DMS53 treated with DMSO at 0.1 percent for 48 hours (cell line): ENCODE data around the gene CAPN2.

ENCODE experiments used
- DNase-seq: peaks from one replicate; lab custom pipeline; 2025; ENCODE audit not compliant: unreplicated experiment; lab: John Stamatoyannopoulos, UW

Gene CAPN2

DNA sequence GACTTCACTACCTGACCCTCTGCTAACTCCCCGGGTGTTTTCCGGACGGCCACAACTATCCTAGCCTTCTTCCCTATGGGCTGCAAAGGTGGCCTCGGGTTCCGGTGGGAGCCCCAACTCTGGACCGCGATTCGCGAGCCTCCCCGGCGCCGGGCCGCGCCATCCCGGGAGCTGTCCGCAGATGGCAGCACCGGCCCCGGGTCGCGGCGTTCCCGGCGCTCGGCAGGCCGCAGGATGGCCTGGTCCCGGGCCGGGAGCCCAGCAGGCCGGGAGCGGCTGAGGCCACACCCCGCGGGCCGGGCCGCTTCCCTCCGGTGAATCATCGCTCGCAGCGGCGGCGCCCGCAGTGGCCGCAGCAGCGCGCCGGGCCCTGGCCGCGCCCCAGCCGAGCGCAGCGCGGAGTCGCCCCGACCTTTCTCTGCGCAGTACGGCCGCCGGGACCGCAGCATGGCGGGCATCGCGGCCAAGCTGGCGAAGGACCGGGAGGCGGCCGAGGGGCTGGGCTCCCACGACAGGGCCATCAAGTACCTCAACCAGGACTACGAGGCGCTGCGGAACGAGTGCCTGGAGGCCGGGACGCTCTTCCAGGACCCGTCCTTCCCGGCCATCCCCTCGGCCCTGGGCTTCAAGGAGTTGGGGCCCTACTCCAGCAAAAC is at the start of gene CAPN2:
CAPN2 (plus strand) TSS at position 346 of the 656 bp plus-strand sequence; CDS start at position 448, 102 bp downstream.
- DNase-seq, result peak; percentile 51

DNA sequence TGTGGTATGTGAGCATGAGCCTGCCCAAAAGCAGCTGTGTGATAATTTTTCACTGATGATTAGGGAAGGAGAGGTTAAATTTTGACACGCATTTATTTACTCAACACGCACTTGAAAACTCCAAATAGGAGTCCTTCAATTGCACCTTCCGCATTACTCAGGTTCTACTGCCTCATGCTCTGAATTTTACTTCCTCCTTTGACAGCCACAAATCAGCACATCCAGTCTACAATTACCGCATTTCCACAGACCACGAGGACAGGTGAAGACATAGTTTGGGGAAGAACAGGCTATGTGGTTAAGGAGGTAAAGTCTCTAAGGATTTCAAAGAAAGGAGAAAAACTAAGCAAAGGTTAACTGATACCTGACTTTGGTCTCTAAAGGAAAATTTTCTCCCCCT is 49.4 kb upstream of the CAPN2 start:
- peak; percentile 57 for DNase-seq

DNA sequence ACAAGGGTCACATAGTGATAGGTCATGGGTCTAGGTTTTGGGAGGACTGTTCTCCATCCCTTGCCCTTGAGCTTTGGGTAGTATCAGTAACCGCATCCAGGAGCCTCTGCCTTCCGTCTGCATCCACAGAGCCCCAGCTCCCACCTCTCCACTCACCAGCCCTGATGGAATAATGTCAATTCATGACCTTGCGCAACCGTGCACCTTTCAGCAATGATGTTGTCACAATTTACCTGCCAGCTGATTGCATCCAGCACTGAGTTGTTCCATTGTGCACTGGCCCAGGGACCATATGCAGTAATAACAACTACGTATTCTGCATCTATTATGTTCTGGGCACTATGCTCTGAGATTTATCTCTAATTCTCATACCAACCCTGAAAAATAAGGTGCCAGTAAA is 48.2 kb upstream of the CAPN2 start:
- DNase-seq, result no peak

DNA sequence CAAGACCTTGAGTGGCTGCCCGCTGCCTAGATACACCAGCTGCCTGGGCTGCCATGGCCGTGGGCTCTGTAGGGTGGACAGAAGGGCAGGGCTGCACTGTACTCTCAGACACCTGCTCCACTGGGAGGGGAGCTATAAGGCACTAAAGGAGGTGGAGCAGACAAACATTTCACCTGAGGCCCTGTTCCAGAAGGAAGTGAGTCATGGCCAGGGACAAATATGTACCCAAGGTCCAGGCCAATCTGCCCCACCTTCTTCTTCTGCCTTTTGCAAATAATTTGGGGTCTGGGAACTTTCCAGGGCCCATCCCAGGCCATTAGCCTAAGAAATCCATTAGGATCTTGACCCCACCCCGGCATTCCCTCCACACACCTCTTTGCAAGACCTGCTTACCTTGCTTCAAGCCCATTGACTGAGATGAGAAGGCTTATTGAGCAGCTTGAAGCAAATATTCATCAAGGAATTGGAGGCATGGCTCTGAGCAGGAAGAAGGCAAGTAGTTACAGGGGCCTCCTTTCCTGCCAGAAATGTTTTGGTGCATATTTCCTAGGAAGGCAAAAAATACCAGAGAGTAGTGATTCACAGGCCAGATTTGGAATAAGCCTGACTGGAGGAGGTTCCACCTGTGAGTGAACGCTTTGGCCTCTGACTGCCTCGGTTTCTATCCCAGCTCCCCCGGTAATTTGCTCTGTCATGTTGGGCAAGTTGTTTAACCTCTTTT is 46.6 kb upstream of the CAPN2 start, which contains the start of gene CAPN8:
CAPN8 (minus strand) TSS at position 110 of the 721 bp plus-strand sequence; CDS start at position 55, 55 bp downstream.
- peak; percentile 95 for DNase-seq

DNA sequence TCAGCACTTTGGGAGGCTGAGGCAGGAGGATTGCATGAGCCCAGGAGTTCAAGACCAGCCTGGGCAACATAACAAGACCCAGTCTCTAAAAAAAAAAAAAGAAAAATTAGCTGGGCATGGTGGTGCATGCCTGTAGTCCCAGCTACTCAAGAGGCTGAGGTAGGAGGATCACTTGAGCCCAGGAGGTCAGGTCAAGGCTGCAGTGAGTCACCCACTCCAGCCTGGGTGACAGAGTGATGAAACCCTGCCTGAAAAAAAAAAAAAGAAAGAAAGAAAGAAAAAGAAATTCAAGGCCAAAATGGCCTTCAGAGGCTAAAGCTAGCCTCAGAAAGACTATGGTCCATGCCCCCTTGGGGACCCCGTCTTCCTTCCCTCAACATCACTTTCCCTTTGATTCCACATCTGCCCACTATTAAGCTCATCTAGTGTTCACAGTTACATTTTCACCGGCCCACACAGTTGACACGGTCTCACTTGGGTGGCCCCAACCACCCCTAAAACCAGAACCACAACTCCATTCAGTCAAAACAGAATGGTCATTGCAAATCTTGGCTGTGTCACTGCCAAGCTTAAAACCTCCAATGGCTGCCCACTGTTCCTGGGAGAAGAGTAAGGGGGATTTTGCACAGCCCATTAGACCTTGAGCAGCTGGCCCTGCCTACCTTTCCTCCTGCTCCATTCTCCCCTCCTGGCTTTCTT is 44.7 kb upstream of the CAPN2 start:
- DNase-seq, result no peak

DNA sequence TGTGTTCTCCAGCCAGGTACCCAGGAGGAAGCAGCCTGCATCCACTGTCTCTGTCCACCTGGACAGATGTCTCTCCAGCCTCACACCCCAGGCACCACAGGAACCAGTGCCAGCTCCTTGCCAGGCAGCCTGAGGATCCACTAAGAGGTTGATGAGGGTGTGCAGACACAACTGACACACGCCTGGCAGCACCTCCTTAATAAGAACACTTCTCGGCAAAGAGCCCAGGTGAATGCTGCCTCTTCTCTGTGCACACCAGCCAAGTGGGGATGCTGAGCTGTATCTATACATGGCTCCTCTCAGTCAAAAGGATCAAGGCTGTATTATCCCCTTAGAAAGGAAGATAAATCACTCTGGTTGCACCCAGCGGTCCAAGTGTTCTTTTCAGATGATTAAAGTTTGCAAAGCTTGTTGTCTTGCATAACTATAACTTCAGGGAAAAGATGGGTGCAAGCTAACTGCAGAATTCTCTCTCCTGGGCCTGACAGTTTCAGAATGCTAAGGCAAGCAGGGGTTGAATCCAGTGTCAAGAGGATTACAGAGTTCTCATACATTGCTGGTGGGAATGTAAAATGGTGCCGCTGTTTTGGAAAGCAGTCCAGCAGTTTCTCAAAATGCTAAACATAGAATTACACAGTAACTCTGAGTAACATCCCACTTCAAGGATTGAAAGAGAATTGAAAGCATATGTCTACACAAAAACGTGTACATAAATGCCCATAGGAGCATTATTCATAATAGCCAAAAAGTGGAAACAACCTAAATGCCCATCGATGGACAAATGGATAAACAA is 43.1 kb upstream of the CAPN2 start:
- DNase-seq, result no peak

DNA sequence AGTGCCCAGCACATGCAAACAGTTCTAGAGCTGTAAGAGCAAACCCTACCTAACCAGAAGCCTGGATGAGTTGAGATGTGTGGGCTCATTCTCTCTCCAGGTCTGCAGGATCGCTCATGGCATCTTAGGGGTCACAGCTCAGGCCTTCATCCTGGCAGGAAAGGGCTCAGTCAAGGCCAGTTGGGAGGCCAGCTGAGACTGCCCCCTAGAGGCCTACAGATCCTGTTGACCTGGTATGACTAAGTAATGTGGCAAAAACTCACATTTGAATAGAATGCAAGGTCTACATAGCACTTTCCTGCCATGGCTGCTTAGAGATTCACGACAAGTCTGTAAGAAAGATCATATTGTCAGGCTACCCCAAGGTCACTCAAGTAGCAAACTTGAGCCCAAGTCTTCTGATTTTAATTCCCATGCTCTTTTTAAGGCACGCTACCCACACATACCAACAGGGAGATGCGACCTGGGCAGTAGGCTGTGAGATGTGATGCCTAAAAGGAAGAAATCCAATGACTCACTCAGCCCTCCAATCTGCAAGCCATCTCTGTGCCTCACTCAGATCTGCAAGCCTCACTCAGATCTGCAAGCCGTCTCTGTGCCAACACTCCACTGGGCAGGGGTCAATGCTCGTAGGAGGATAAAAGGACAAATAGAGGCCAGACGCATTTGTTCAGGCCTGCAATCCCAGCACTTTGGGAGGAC is 41.7 kb upstream of the CAPN2 start:
- peak; percentile 50 for DNase-seq

DNA sequence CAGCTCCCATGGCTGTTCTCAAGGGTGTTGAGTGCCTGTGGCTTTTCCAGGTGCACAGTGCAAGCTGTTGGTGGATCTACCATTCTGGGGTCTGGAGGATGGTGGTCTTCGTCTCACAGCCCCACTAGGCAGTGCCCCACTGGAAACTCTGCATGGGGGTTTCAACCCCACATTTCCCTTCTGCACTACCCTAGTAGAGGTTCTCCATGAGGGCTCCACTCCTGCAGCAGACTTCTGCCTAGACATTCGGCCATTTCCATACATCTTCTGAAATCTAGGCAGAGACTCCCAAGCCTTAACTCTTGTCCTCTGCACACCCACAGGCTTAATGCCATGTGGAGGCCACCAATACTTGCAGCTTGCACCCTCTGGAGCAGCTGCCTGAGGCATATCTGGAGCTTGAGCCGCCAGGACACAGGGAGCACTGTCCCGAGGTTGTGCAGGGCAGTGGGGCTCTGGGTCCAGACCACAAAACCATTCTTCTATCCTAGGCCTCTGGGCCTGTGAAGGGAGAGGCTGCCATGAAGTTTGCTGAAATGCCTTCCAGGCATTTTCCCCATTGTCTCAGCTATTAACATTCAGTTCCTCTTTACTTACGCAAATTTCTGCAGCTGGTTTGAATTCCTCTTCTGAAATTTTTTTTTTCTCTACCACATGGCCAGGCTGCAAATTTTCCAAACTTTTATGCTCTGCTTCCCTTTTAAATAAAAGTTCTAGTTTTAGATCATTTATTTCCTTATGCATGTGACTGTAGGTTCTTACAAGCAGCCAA is 38.0 kb upstream of the CAPN2 start:
- DNase-seq, result no peak

DNA sequence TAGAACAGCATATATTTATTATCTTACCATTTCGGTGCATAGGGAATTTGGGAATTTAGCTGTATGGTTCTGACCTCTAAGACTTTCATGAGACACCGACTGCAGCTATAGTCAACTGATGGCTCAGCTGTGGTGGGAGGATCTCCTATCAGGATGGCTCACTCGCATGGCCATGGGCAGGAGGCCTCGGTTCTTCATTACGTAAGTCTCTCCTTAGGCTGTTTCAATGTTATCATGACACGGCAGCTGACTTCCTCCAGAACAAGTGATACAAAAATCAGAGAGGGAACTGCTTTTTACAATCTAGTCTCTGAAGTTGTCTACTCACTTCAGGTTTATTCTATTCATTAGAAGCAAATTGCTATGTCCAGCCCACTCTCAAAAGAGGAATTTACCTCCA is 33.5 kb upstream of the CAPN2 start:
- DNase-seq, result no peak

DNA sequence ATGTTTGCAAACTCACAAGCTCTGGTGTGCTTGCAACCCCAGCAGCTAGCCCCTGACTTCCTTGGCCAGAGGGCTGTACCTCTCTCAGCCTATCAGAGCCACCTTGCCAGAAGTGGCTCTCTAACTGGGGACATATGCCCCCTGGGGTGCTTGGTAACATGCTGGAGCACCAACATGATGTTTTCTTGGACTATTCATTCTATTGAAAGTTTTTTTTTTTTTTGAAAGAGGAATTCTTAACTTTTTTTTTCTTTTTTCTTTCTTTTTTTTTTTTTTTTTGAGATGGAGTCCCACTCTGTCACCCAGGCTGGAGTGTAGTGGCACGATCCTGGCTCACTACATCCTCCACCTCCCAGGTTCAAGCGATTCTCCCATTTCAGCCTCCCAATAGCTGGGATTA is 32.2 kb upstream of the CAPN2 start:
- no peak for DNase-seq

DNA sequence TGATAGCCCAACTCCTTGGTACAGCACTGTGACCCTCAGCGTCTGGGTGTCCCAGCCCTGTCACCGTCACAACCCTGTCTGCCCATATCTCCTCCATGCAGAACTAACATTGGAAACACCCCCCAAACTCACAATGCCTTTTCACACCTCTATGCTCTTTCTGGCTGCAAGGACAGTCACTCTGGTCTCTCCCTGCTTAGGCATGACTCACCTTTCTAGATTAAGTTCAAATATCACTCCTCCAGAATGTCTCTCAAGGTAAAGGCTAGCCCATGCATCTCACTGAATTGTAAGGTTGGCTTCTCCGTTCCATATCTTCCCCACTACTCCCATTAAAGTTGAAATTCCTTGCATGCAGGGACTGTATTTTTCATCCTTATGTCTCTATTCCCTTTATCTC is 29.8 kb upstream of the CAPN2 start:
- no peak for DNase-seq

DNA sequence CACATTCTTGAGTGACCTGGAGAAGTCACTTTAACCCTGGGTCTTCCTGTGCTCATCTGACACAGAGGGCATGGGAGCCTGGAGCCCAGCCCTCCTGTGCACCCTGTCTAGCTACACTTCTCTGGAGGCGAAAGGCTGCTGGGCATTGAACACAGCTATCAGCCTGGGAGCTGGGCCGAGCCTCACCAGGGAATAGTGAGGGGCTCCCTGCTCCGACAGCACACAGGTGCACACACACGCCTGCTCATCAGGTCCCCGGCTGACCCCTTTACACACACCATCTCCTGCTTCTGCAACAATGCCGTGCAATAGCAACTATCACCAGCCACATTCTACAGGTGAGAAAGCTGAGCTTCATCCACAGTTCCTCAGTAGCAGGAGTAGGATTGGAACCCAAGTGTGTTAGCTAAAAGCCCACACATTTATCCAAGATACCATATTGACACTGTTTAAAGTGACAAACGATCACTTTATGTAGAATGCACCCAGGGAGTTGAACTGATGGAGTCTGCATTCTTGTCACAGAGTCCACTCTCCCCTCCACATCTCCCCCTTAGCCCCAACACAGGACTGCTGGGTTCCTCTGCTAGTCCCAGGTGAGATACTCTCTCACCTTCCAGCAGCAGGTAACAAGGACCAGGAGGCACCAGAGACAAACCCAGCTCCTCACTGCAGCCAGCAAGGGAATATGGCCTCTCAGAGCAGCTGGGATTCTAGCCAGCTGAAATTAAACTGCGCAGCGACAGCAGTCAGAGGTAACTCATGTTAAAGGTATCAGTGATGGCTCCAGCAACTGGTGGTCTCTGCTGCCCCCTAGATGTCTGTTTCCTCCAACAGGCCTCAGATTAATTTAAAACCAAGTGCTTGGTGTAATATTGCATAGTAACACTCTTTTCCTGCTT is 28.5 kb upstream of the CAPN2 start:
- peak; percentile 60 for DNase-seq

DNA sequence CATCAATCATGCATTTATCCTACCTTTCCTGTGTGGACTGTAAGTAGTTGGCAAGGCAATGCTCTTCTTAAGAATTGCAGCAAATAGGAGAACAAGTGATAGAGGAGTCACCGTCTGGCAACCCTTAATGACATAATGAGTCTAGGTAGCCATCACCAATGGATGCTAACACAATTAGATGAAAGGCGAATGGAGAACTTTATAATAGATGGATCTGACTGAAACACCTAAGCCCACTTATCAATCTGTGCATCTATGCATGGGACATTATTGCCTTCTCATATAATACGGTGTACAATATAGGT is 27.9 kb upstream of the CAPN2 start:
- no peak for DNase-seq

DNA sequence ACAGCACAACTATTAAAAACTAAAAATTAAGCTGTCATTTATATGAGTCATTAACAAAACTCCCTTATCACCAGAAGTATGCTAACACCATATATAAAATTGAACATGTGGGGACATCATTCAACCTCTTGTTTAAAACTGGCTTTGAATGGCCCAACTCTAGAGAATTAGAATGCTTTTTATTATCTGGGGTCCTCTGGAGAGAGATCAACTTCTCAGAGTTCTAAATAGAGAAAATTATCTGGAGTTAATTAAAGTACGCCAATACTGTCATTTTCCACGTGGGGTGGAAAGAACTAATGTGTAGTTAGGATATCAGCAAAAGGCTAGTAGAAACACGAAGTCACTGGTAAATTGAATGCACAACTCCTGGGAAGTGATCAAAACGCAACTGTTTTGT is 21.2 kb upstream of the CAPN2 start:
- DNase-seq, result no peak

DNA sequence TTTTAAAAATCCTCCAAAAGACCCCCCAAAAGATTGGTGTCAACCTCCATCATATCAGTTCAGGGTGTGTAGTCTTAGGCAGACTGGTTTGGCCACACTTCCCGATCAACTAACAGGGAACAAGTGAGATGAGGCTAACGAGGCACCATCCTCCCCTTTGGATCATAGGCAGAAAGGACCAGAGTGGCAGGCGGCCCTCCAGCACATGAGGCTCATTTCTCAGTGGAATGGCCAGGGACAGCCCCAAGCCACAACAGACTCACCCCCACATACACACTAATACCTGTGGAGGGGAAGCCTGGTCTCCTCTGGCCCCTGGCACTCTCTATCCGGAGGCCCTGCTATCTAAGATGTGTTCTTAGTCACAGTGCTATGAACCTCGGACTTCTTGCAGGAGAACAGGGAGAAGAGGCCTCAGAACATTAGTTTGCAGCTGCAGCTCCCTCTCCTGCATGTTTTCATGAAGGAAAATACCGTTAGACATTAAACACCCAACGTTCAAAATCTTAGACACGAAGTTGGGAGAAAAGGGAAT is 17.3 kb upstream of the CAPN2 start:
- DNase-seq, result no peak

DNA sequence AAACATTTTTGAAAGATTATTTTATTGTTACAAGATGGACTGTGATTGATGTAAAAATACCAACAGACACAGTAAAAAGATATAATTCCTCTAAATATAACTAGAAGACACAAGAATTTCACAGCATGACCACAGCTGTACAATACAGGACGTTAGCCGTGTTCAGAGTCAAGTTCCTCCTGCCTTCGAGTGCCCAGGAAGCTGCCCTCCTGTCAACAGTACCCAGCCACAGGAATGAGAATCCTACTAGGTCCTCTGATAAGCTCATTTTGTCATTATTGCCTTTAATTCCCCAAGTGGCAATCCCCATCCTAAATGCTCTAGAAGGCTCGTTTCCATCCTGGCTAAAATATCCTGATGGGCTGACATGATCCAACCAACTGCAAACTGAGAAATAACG is 16.4 kb upstream of the CAPN2 start:
- DNase-seq, result no peak

DNA sequence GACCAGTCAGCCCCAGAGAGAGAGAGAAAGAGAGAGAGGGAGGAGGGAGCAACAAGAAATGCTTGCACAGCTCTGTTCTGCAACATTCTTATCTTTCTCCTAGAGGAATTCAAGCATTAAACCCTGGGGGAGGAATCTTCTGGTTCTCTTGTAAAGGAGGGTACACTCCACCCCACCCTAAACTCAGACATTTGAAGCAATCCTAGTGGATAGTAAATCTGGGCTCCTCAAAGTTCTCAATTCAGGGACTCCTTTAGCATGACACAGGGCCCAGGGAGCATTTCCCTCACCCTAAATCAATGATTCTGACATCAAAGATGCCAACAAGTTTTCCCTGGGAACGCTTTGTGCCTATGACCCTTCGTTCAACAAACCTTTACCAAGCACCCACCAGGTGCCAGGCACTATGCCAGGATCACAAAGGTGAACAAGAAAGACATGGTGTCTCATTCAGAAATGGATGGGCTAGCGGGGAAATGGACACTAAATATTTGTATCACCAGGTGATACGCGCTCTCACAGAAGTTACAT is 11.9 kb upstream of the CAPN2 start:
- DNase-seq, result no peak

DNA sequence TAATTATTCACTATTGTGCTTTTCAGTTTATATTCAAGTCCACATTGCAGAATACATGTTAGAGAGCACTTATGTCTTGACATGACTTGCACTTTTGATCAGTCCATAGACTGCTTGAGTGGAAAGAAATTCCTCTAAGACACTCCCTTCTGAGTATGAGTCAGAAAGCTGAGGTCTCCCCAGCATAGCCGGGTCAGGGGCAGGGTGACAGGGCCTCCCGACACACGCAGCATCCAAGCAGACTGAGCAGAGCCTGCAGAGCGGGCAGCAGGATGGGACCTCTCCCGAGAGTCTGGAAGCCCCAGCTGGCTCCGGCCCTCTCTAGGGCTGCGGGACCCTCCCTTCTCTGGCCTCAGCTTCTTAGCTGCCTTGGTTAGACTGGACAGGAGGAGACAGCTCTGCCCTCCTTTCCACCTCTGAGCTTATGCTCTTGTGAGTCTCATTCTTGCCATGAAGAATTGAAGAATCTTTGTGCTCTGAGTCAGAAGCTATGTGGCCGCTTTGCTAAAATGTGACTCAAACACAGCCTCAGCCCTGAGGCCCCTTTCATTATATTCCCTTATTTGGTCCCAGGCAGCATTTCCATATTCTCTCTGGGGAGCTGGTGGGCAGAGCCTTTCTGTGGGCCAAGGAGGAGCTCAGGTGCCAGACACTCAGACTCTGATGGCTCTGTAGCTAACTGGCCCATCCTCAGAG is 11.2 kb upstream of the CAPN2 start:
- no peak for DNase-seq
